ENCODE data around the gene UNK. TPM values are rescaled to one million over a fixed set of nuclear protein-coding genes. Genes with fewer than 3 reads are reported as not detected.

UNK gene
- total and polyA plus RNA-seq, 2 of the 13 experiments (the other 11 are each of a cell fraction or from before 2014, with no cell fraction given), result 31.6 to 33.0 TPM

- TF ChIP-seq ARID4A (CRISPR knock-in tag; IDR thresholded peaks at IDR 0.05; ENCODE audit: borderline replicate concordance) (peak; percentile 85; the same call in 1 of the 2 replicates), ELF1 (CRISPR knock-in tag; IDR thresholded peaks at IDR 0.05) (peak; percentile 82), SOX6 (IDR thresholded peaks at IDR 0.05) (no peak), SOX6 (CRISPR knock-in tag; IDR thresholded peaks at IDR 0.05) (peak; percentile 49; the same call in 1 of the 2 replicates), CC2D1A (CRISPR knock-in tag; IDR thresholded peaks at IDR 0.05) (peak; percentile 40; the same call in 1 of the 2 replicates), ZFP90 (CRISPR knock-in tag; IDR thresholded peaks at IDR 0.05; ENCODE audit: borderline replicate concordance) (peak; percentile 54; the same call in 1 of the 2 replicates), BCL6 (CRISPR knock-in tag; IDR thresholded peaks at IDR 0.05) (peak; percentile 52; the same call in 1 of the 2 replicates), ONECUT2 (CRISPR knock-in tag; IDR thresholded peaks at IDR 0.05) (no peak), USF2 (IDR thresholded peaks at IDR 0.05; ENCODE audit: low read depth, low read length) (no peak), USF2 (CRISPR knock-in tag; IDR thresholded peaks at IDR 0.05; ENCODE audit: borderline replicate concordance) (no peak), TOPORS (CRISPR knock-in tag; IDR thresholded peaks at IDR 0.05) (peak; percentile 10; the same call in 1 of the 2 replicates), CSRNP1 (CRISPR knock-in tag; IDR thresholded peaks at IDR 0.05) (peak; percentile 93; the same call in 1 of the 2 replicates), ZNF614 (CRISPR knock-in tag; IDR thresholded peaks at IDR 0.05; ENCODE audit: borderline replicate concordance) (0 out of 2 replicates have a peak, but pooled peaks have one; percentile 19), SMAD1 (CRISPR knock-in tag; IDR thresholded peaks at IDR 0.05; ENCODE audit: borderline replicate concordance, low read depth) (peak; percentile 95), ZKSCAN1 (IDR thresholded peaks at IDR 0.05; ENCODE audit: low read length) (no peak; the same call in 1 of the 2 replicates), HIC2 (CRISPR knock-in tag; IDR thresholded peaks at IDR 0.05; ENCODE audit: low read depth) (peak; percentile 32; the same call in 1 of the 2 replicates), XRCC5 (optimal IDR thresholded peaks at IDR 0.05; ENCODE audit: low read length) (peak; percentile 21), SAP130 (CRISPR knock-in tag; IDR thresholded peaks at IDR 0.05; ENCODE audit: low read depth) (0 out of 2 replicates have a peak, but pooled peaks have one; percentile 26), SNAPC5 (CRISPR knock-in tag; IDR thresholded peaks at IDR 0.05; ENCODE audit: borderline replicate concordance) (peak; percentile 16; the same call in 1 of the 2 replicates), MED8 (CRISPR knock-in tag; IDR thresholded peaks at IDR 0.05; ENCODE audit: insufficient replicate concordance) (peak; percentile 38)
These were observed at the start of gene UNK (continued) for GRCh38 chr17:75784473-75785015.

Measured in HepG2 (cell line).